HEK293 (cell line): Measurements from ENCODE around the gene APLP2.
"Not testable (repeated sequence)": the region's sequence is repeated elsewhere in the genome, so short reads cannot be mapped to it uniquely, and the experiment has no call there.

Source experiments
- CTCF ChIA-PET: fragments of 350-600 bp; formaldehyde crosslinking; extraction: SDS; loops from one replicate; lab custom pipeline; 2021; ENCODE audit warnings: antibody characterized with exemption; lab: Yijun Ruan, JAX
- POLR2A ChIA-PET: fragments of 300-600 bp; formaldehyde crosslinking; extraction: SDS; loops from one replicate; lab custom pipeline; 2020; ENCODE audit warnings: antibody characterized with exemption, inconsistent platforms; lab: Yijun Ruan, JAX
- H3K27ac ChIP-seq: fragments of 200-500 bp; sonication (Bioruptor generic); 2 replicates; pipeline ENCODE4 v1.5.1; 2014; ENCODE audit warnings: low read depth, low read length, control low read depth, inconsistent platforms; ENCODE audit errors: extremely low read depth
- H3K36me3 ChIP-seq, 2 experiments: fragments of 200-500 bp in 1 of 2; sonication (Bioruptor generic) in 1 of 2; 1 replicate in 1 of 2; 2 replicates in 1 of 2; pipeline ENCODE4 v1.5.1; 2014 to 2017; ENCODE audit warnings: inconsistent platforms in 2 of 2, low read length in 2 of 2; ENCODE audit not compliant: control insufficient read depth in 2 of 2, insufficient read depth in 1 of 2
- H3K4me1 ChIP-seq: fragments of 200-500 bp; sonication (Bioruptor generic); 2 replicates; pipeline ENCODE4 v1.5.1; 2014; ENCODE audit warnings: mild to moderate bottlenecking, low read length, inconsistent platforms; ENCODE audit not compliant: control insufficient read depth, insufficient read depth
- H3K4me3 ChIP-seq: 2 replicates; pipeline ENCODE4 v1.5.1; 2011; ENCODE audit warnings: low read depth, mild to moderate bottlenecking, control low read depth, low read length, moderate library complexity
- H3K9me3 ChIP-seq: fragments of 200-500 bp; sonication (Bioruptor generic); 2 replicates; pipeline ENCODE4 v1.5.1; 2014; ENCODE audit warnings: low read depth, low read length, inconsistent platforms; ENCODE audit not compliant: control insufficient read depth, insufficient read depth
- EGR2 ChIP-seq: fragments of 450-650 bp; formaldehyde crosslinking; IDR thresholded peaks from 2 replicates; pipeline ENCODE4 v1.5.1; 2016; ENCODE audit warnings: low read depth, missing biosample characterization, missing genetic modification characterization
- GFI1B ChIP-seq: fragments of 450-650 bp; formaldehyde crosslinking; IDR thresholded peaks from 2 replicates; pipeline ENCODE4 v1.5.1; 2016; ENCODE audit warnings: missing biosample characterization, missing genetic modification characterization
- KLF7 ChIP-seq: fragments of 450-650 bp; formaldehyde crosslinking; IDR thresholded peaks from 2 replicates; pipeline ENCODE4 v1.5.1; 2016; ENCODE audit warnings: missing biosample characterization, missing genetic modification characterization, borderline replicate concordance
- SALL2 ChIP-seq: fragments of 450-650 bp; formaldehyde crosslinking; IDR thresholded peaks from 2 replicates; pipeline ENCODE4 v1.5.0; 2017; ENCODE audit warnings: missing biosample characterization, mild to moderate bottlenecking, missing genetic modification characterization, borderline replicate concordance
- SP7 ChIP-seq: fragments of 450-650 bp; formaldehyde crosslinking; IDR thresholded peaks from 2 replicates; pipeline ENCODE4 v1.5.1; 2016; ENCODE audit warnings: missing biosample characterization, missing genetic modification characterization
- ZIC2 ChIP-seq: fragments of 450-650 bp; formaldehyde crosslinking; IDR thresholded peaks from 2 replicates; pipeline ENCODE4 v1.5.1; 2016; ENCODE audit warnings: missing biosample characterization, missing genetic modification characterization
- ZNF10 ChIP-seq: fragments of 450-650 bp; formaldehyde crosslinking; IDR thresholded peaks from 2 replicates; pipeline ENCODE4 v1.5.1; 2017; ENCODE audit warnings: missing biosample characterization, missing genetic modification characterization
- ZNF112 ChIP-seq: fragments of 450-650 bp; formaldehyde crosslinking; IDR thresholded peaks from 2 replicates; pipeline ENCODE4 v1.5.0; 2017; ENCODE audit warnings: missing biosample characterization, missing genetic modification characterization
- ZNF114 ChIP-seq: fragments of 450-650 bp; formaldehyde crosslinking; IDR thresholded peaks from 2 replicates; pipeline ENCODE4 v1.5.0; 2017; ENCODE audit warnings: missing biosample characterization, missing genetic modification characterization
- ZNF169 ChIP-seq: fragments of 450-650 bp; formaldehyde crosslinking; IDR thresholded peaks from 2 replicates; pipeline ENCODE4 v1.5.1; 2016; ENCODE audit warnings: missing biosample characterization, missing genetic modification characterization
- ZNF175 ChIP-seq: fragments of 450-650 bp; formaldehyde crosslinking; IDR thresholded peaks from 2 replicates; pipeline ENCODE4 v1.5.1; 2016; ENCODE audit warnings: missing biosample characterization, missing genetic modification characterization
- ZNF19 ChIP-seq: fragments of 450-650 bp; formaldehyde crosslinking; IDR thresholded peaks from 2 replicates; pipeline ENCODE4; 2016; ENCODE audit warnings: missing biosample characterization, missing genetic modification characterization, low read depth
- ZNF211 ChIP-seq: fragments of 450-650 bp; formaldehyde crosslinking; IDR thresholded peaks from 2 replicates; pipeline ENCODE4 v1.5.1; 2016; ENCODE audit warnings: low read depth, missing biosample characterization, missing genetic modification characterization
- ZNF214 ChIP-seq: fragments of 450-650 bp; formaldehyde crosslinking; IDR thresholded peaks from 2 replicates; pipeline ENCODE4 v1.5.1; 2017; ENCODE audit warnings: missing biosample characterization, mild to moderate bottlenecking, missing genetic modification characterization, borderline replicate concordance
- ZNF223 ChIP-seq: fragments of 450-650 bp; formaldehyde crosslinking; IDR thresholded peaks from 2 replicates; pipeline ENCODE4 v1.5.1; 2016; ENCODE audit warnings: missing biosample characterization, missing genetic modification characterization
- ZNF404 ChIP-seq: fragments of 450-650 bp; formaldehyde crosslinking; IDR thresholded peaks from 2 replicates; pipeline ENCODE4 v1.5.1; 2017; ENCODE audit warnings: missing biosample characterization, missing genetic modification characterization
- ZNF514 ChIP-seq: fragments of 450-650 bp; formaldehyde crosslinking; IDR thresholded peaks from 2 replicates; pipeline ENCODE4 v1.5.1; 2016; ENCODE audit warnings: missing biosample characterization, missing genetic modification characterization
- ZNF548 ChIP-seq: fragments of 450-650 bp; formaldehyde crosslinking; IDR thresholded peaks from 2 replicates; pipeline ENCODE4 v1.5.1; 2016; ENCODE audit warnings: missing biosample characterization, missing genetic modification characterization
- ZNF600 ChIP-seq: fragments of 450-650 bp; formaldehyde crosslinking; IDR thresholded peaks from 2 replicates; pipeline ENCODE4 v1.5.1; 2016; ENCODE audit warnings: missing biosample characterization, missing genetic modification characterization
- ZNF660 ChIP-seq: fragments of 450-650 bp; IDR thresholded peaks from 2 replicates; pipeline ENCODE4 v1.5.1; 2018; ENCODE audit warnings: missing biosample characterization, mild to moderate bottlenecking, missing genetic modification characterization
- ZNF677 ChIP-seq: fragments of 450-650 bp; IDR thresholded peaks from 2 replicates; pipeline ENCODE4 v1.5.0; 2018; ENCODE audit warnings: missing biosample characterization, mild to moderate bottlenecking, missing genetic modification characterization, moderate library complexity
- ZNF701 ChIP-seq: fragments of 450-650 bp; formaldehyde crosslinking; IDR thresholded peaks from 2 replicates; pipeline ENCODE4 v1.5.1; 2016; ENCODE audit warnings: missing biosample characterization, missing genetic modification characterization
- ZNF747 ChIP-seq: fragments of 450-650 bp; formaldehyde crosslinking; IDR thresholded peaks from 2 replicates; pipeline ENCODE4 v1.5.1; 2016; ENCODE audit warnings: missing biosample characterization, missing genetic modification characterization
- TF ChIP-seq, protein P1 (sequence below): fragments of 450-650 bp; formaldehyde crosslinking; IDR thresholded peaks from 2 replicates; pipeline ENCODE4 v1.5.1; 2017; ENCODE audit warnings: missing biosample characterization, mild to moderate bottlenecking, missing genetic modification characterization, moderate library complexity
- TF ChIP-seq, protein P2 (sequence below): fragments of 450-650 bp; formaldehyde crosslinking; optimal IDR thresholded peaks from 2 replicates; pipeline ENCODE3; 2016; ENCODE audit warnings: missing biosample characterization, mild to moderate bottlenecking, missing genetic modification characterization
- TF ChIP-seq, protein P3 (sequence below): fragments of 450-650 bp; formaldehyde crosslinking; IDR thresholded peaks from 2 replicates; pipeline ENCODE4 v1.5.1; 2016; ENCODE audit warnings: missing biosample characterization, missing genetic modification characterization, borderline replicate concordance
- TF ChIP-seq, protein P4 (sequence below): fragments of 450-650 bp; formaldehyde crosslinking; IDR thresholded peaks from 2 replicates; pipeline ENCODE4 v1.5.1; 2016; ENCODE audit warnings: missing biosample characterization, missing genetic modification characterization
- TF ChIP-seq, protein P5 (sequence below): fragments of 450-650 bp; formaldehyde crosslinking; IDR thresholded peaks from 2 replicates; pipeline ENCODE4 v1.5.1; 2016; ENCODE audit warnings: missing biosample characterization, missing genetic modification characterization

The APLP2 gene

DNA sequence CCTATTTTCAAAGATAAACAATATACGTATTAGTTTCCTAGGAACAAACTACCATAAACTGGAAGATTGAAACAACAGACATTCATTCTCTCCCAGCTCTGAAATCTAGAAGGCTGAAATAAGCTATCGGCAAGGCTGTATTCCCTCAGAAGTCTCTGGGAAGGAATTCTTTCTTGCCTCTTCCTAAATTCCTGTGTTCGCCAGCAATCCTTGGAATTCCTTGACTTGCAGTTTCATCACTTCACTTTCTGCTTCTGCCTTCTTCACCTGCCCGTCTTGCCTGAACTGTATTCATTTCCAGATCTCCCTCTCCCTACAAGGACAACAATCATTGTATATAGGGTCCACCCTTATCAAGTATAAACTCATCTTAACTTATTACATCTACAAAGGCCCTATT is 49.4 kb upstream of the APLP2 start:
- Histone ChIP-seq H3K27ac (no peak overlapping the region), H3K4me3 (no peak overlapping the region), H3K9me3 (no peaks in the 10 kb centered on the region)
- TF ChIP-seq SP7 (tag by site-specific recombination) (no peak), EGR2 (no peak), ZNF701 (tag by site-specific recombination) (no peak), SALL2 (no peak), ZNF175 (tag by site-specific recombination) (no peak), KLF7 (no peak), ZNF747 (no peak), ZNF548 (tag by site-specific recombination) (no peak), ZNF660 (no peak)
- TF ChIP-seq, protein P1, sequence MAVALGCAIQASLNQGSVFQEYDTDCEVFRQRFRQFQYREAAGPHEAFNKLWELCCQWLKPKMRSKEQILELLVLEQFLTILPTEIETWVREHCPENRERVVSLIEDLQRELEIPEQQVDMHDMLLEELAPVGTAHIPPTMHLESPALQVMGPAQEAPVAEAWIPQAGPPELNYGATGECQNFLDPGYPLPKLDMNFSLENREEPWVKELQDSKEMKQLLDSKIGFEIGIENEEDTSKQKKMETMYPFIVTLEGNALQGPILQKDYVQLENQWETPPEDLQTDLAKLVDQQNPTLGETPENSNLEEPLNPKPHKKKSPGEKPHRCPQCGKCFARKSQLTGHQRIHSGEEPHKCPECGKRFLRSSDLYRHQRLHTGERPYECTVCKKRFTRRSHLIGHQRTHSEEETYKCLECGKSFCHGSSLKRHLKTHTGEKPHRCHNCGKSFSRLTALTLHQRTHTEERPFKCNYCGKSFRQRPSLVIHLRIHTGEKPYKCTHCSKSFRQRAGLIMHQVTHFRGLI (tag by site-specific recombination) = no peak
- TF ChIP-seq, all 188 proteins: peak for 0
- POLR2A ChIA-PET = no interaction called here
- CTCF ChIA-PET = no interaction called here
- H3K36me3 ChIP-seq = no peaks in the 10 kb centered on the region
- no peaks in the 10 kb centered on the region for H3K4me1 ChIP-seq

DNA sequence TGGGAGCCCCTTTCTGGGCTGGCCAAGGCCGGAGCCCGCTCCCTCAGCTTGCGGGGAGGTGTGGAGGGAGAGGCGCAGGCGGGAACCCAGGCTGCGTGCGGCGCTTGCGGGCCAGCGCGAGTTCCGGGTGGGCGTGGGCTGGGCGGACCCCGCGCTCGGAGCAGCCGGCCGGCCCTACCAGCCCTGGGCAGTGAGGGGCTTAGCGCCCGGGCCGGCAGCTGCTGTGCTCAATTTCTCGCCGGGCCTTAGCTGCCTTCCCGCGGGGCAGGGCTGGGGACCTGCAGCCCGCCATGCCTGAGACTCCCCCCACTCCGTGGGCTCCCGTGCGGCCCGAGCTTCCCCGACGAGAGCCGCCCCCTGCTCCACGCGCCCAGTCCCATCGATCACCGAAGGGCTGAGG is 48.1 kb upstream of the APLP2 start:
- H3K27ac ChIP-seq, H3K4me1 ChIP-seq, H3K4me3 ChIP-seq, POLR2A ChIA-PET, CTCF ChIA-PET, H3K36me3 ChIP-seq, H3K9me3 ChIP-seq: not testable (repeated sequence)

DNA sequence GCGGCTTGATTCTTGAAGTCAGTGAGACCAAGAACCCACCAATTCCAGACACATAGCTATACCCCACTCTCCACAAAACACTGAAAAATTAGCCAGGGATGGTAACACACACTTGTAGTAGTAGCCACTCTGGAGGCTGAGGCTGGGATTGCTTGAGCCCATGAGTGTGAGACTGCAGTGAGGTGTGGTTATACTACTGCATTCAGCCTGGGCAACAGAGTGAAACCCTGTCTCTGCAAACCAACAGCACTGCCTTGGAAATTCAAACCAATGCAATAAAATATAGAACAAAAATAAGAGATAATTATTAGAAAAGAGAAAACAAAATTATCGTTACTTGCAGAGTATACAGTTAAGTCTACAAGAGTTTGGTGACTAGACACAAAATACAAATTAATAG is 46.9 kb upstream of the APLP2 start:
- H3K4me3 ChIP-seq = no peak overlapping the region
- H3K27ac ChIP-seq = no peak overlapping the region
- no peaks in the 10 kb centered on the region for H3K4me1 ChIP-seq
- POLR2A ChIA-PET = interaction anchor here (0.5 kb wide), 1 partner anchor 16 kb away, joined by 6 read pairs; no protein-coding TSS in a partner anchor
- H3K36me3 ChIP-seq = no peaks in the 10 kb centered on the region
- H3K9me3 ChIP-seq = no peaks in the 10 kb centered on the region
- CTCF ChIA-PET = no interaction called here
- TF ChIP-seq ZNF211 (tag by site-specific recombination) (no peak), ZNF114 (tag by site-specific recombination) (no peak), ZNF112 (tag by site-specific recombination) (no peak), ZNF404 (no peak), ZNF175 (tag by site-specific recombination) (no peak), GFI1B (tag by site-specific recombination) (no peak), ZNF600 (tag by site-specific recombination) (no peak), ZNF677 (no peak), ZNF514 (tag by site-specific recombination) (no peak), ZNF10 (tag by site-specific recombination) (no peak), ZIC2 (tag by site-specific recombination) (no peak), ZNF214 (no peak), ZNF169 (tag by site-specific recombination) (no peak), ZNF19 (tag by site-specific recombination) (no peak), ZNF223 (tag by site-specific recombination) (no peak)
- TF ChIP-seq, protein P2, sequence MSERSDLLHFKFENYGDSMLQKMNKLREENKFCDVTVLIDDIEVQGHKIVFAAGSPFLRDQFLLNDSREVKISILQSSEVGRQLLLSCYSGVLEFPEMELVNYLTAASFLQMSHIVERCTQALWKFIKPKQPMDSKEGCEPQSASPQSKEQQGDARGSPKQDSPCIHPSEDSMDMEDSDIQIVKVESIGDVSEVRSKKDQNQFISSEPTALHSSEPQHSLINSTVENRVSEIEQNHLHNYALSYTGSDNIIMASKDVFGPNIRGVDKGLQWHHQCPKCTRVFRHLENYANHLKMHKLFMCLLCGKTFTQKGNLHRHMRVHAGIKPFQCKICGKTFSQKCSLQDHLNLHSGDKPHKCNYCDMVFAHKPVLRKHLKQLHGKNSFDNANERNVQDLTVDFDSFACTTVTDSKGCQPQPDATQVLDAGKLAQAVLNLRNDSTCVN (tag by site-specific recombination) = no peak
- TF ChIP-seq, protein P3, sequence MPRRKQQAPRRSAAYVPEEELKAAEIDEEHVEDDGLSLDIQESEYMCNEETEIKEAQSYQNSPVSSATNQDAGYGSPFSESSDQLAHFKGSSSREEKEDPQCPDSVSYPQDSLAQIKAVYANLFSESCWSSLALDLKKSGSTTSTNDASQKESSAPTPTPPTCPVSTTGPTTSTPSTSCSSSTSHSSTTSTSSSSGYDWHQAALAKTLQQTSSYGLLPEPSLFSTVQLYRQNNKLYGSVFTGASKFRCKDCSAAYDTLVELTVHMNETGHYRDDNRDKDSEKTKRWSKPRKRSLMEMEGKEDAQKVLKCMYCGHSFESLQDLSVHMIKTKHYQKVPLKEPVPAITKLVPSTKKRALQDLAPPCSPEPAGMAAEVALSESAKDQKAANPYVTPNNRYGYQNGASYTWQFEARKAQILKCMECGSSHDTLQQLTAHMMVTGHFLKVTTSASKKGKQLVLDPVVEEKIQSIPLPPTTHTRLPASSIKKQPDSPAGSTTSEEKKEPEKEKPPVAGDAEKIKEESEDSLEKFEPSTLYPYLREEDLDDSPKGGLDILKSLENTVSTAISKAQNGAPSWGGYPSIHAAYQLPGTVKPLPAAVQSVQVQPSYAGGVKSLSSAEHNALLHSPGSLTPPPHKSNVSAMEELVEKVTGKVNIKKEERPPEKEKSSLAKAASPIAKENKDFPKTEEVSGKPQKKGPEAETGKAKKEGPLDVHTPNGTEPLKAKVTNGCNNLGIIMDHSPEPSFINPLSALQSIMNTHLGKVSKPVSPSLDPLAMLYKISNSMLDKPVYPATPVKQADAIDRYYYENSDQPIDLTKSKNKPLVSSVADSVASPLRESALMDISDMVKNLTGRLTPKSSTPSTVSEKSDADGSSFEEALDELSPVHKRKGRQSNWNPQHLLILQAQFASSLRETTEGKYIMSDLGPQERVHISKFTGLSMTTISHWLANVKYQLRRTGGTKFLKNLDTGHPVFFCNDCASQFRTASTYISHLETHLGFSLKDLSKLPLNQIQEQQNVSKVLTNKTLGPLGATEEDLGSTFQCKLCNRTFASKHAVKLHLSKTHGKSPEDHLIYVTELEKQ = no peak
- TF ChIP-seq, protein P4, sequence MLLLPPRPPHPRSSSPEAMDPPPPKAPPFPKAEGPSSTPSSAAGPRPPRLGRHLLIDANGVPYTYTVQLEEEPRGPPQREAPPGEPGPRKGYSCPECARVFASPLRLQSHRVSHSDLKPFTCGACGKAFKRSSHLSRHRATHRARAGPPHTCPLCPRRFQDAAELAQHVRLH (tag by site-specific recombination) = no peak
- TF ChIP-seq, protein P5, sequence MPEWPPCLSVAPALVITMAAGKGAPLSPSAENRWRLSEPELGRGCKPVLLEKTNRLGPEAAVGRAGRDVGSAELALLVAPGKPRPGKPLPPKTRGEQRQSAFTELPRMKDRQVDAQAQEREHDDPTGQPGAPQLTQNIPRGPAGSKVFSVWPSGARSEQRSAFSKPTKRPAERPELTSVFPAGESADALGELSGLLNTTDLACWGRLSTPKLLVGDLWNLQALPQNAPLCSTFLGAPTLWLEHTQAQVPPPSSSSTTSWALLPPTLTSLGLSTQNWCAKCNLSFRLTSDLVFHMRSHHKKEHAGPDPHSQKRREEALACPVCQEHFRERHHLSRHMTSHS (tag by site-specific recombination) = no peak
